Neutrophil (primary cell): ENCODE measurements around the gene CAPN2.

ENCODE experiments used
- H3K27ac ChIP-seq: fragments of 200-600 bp; sonication (generic); 2 replicates; pipeline ENCODE4 v1.5.1; 2016; ENCODE audit warnings: mild to moderate bottlenecking, moderate library complexity
- H3K27me3 ChIP-seq: fragments of 200-600 bp; sonication (generic); 2 replicates; pipeline ENCODE4 v1.6.0; 2016; ENCODE audit warnings: mild to moderate bottlenecking
- H3K36me3 ChIP-seq: fragments of 200-600 bp; sonication (generic); 2 replicates; pipeline ENCODE4 v1.5.1; 2017
- H3K4me1 ChIP-seq, 2 experiments: fragments of 200-600 bp in 1 of 2; sonication (generic) in 1 of 2; 1 replicate in 1 of 2; 2 replicates in 1 of 2; pipeline versions ENCODE4 v1.5.1 to v1.6.1; 2013 to 2016; ENCODE audit warnings: low read depth in 1 of 2, low read length in 1 of 2, mild to moderate bottlenecking in 1 of 2, moderate library complexity in 1 of 2; ENCODE audit not compliant: control insufficient read depth in 1 of 2, insufficient read depth in 1 of 2
- H3K4me3 ChIP-seq, 2 experiments: fragments of 200-600 bp in 1 of 2; sonication (generic) in 1 of 2; 1 replicate in 1 of 2; 2 replicates in 1 of 2; pipeline ENCODE4 v1.5.1; 2013 to 2016; ENCODE audit warnings: low read depth in 1 of 2, low read length in 1 of 2, mild to moderate bottlenecking in 1 of 2, moderate library complexity in 1 of 2
- H3K9me3 ChIP-seq: fragments of 200-600 bp; sonication (generic); 2 replicates; pipeline ENCODE4 v1.5.1; 2016
- TF ChIP-seq, protein P1 (sequence below): fragments of 200-600 bp; sonication (generic); IDR thresholded peaks from 2 replicates; pipeline ENCODE4 v1.5.1; 2016; ENCODE audit warnings: antibody characterized with exemption

CAPN2 gene

GRCh38 chr1:223776826-223777454, 64.6 kb downstream of the CAPN2 start:
- TF ChIP-seq, protein P1, sequence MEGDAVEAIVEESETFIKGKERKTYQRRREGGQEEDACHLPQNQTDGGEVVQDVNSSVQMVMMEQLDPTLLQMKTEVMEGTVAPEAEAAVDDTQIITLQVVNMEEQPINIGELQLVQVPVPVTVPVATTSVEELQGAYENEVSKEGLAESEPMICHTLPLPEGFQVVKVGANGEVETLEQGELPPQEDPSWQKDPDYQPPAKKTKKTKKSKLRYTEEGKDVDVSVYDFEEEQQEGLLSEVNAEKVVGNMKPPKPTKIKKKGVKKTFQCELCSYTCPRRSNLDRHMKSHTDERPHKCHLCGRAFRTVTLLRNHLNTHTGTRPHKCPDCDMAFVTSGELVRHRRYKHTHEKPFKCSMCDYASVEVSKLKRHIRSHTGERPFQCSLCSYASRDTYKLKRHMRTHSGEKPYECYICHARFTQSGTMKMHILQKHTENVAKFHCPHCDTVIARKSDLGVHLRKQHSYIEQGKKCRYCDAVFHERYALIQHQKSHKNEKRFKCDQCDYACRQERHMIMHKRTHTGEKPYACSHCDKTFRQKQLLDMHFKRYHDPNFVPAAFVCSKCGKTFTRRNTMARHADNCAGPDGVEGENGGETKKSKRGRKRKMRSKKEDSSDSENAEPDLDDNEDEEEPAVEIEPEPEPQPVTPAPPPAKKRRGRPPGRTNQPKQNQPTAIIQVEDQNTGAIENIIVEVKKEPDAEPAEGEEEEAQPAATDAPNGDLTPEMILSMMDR, result no peak
- Histone ChIP-seq H3K9me3 (no peaks in the 10 kb centered on the region), H3K4me1 (no peaks in the 10 kb centered on the region), H3K4me3 (no peak overlapping the region), H3K27ac (no peak overlapping the region), H3K36me3 (peaks cover 91% of the 10 kb centered on the region), H3K27me3 (no peaks in the 10 kb centered on the region)

- H3K4me3 ChIP-seq, result no peak overlapping the region
- H3K4me1 ChIP-seq, result no peaks in the 10 kb centered on the region
- H3K36me3 ChIP-seq, result peaks cover 84% of the 10 kb centered on the region
- H3K9me3 ChIP-seq, result no peaks in the 10 kb centered on the region
- TF ChIP-seq, protein P1, result no peak
- H3K27me3 ChIP-seq, result no peaks in the 10 kb centered on the region
- H3K27ac ChIP-seq, result no peak overlapping the region
Observed at GRCh38 chr1:223780318-223780717, 68.0 kb downstream of the CAPN2 start.

DNA sequence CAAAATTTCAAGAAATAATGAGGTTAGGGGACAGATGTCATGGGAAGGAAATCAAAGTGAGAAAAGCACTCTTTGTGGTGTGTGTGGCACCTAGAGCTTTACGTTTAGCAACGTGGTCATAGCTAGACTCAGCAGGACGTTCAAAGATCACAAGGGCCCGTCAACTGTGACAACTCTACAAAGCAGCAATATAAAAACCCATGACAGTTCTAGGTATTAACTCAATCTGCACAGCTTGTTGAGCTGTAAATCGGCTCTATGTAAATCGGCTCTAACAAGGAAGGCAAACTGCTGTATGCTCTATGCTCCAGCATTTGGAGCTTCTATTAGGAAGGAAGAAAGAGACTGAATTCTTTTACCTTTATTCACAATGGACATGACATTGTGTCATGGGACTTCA, 68.6 kb downstream of the CAPN2 start:
- Histone ChIP-seq H3K4me1 (no peaks in the 10 kb centered on the region), H3K36me3 (peaks cover 84% of the 10 kb centered on the region), H3K9me3 (no peaks in the 10 kb centered on the region), H3K27me3 (no peaks in the 10 kb centered on the region), H3K4me3 (no peak overlapping the region), H3K27ac (no peak overlapping the region)
- TF ChIP-seq, protein P1, result no peak

DNA sequence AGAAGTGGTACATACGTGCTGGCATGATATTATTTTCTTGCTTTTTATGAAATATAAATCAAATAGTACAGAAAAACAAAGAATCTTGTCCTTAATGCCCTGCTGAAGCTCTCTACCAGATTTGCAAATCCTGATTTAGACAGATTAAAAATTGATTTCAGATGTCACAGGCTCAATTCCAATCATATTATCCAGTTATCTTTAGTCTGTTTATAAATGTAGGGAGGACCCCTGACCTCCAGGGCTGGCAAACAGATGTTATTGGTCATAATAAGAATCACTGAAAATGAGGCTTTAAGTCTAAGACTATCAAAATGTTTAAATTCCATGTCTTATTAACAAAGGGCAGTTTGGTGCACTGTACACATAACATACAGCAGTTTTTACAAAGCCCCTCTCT, 71.3 kb downstream of the CAPN2 start:
- Histone ChIP-seq H3K4me1 (no peaks in the 10 kb centered on the region), H3K27me3 (no peaks in the 10 kb centered on the region), H3K27ac (no peak overlapping the region), H3K9me3 (no peaks in the 10 kb centered on the region), H3K36me3 (peaks cover 84% of the 10 kb centered on the region), H3K4me3 (no peak overlapping the region)
- TF ChIP-seq, protein P1, result no peak

- H3K9me3 ChIP-seq, result no peaks in the 10 kb centered on the region
- peaks cover 83% of the 10 kb centered on the region for H3K36me3 ChIP-seq
- no peaks in the 10 kb centered on the region for H3K4me1 ChIP-seq
- H3K27ac ChIP-seq, result no peak overlapping the region
- TF ChIP-seq, protein P1, result no peak
- H3K27me3 ChIP-seq, result no peaks in the 10 kb centered on the region
- H3K4me3 ChIP-seq, result no peak overlapping the region
Observed at GRCh38 chr1:223784541-223784940, 72.2 kb downstream of the CAPN2 start.
